ENCODE data around the gene SLC28A3. TPM values are rescaled to one million over a fixed set of nuclear protein-coding genes. Genes with fewer than 3 reads are reported as not detected.
"Not testable (repeated sequence)": the region's sequence is repeated elsewhere in the genome, so short reads cannot be mapped to it uniquely, and the experiment has no call there.

SLC28A3 gene
- total RNA-seq, 1 experiment from 2014 or later: not detected

GRCh38 chr9:84366683-84367082 lies 26.1 kb upstream of the SLC28A3 start (continued):
- TF ChIP-seq GRHL2 (CRISPR knock-in tag; IDR thresholded peaks at IDR 0.05; ENCODE audit: insufficient replicate concordance, severe bottlenecking) (no peak), NR3C1 (CRISPR knock-in tag; conservative IDR thresholded peaks at IDR 0.05; ENCODE audit: low read depth) (no peak), ZNF416 (CRISPR knock-in tag; IDR thresholded peaks at IDR 0.05) (no peak), ZNF138 (CRISPR knock-in tag; conservative IDR thresholded peaks at IDR 0.05) (no peak)

GRCh38 chr9:84364894-84365490 lies 24.4 kb upstream of the SLC28A3 start:
- H3K4me3 Mint-ChIP-seq; POLR2A ChIA-PET; H3K9me3 Mint-ChIP-seq; H3K4me1 Mint-ChIP-seq; H3K27ac Mint-ChIP-seq; CTCF ChIA-PET; DNase-seq (ENCODE audit: low spot score); ATAC-seq; H3K27me3 Mint-ChIP-seq (ENCODE audit: low read depth); H3K36me3 Mint-ChIP-seq: not testable (repeated sequence)

- no peak overlapping the region for H3K27ac Mint-ChIP-seq
- H3K9me3 Mint-ChIP-seq: peaks cover 8% of the 10 kb centered on the region
- ChIA-PET POLR2A (no interaction called here), CTCF (interaction anchor here (1.4 kb wide), 1 partner anchor 35 kb away, joined by 3 read pairs; no protein-coding TSS in a partner anchor)
- peaks cover 10% of the 10 kb centered on the region for H3K4me1 Mint-ChIP-seq
- H3K27me3 Mint-ChIP-seq (ENCODE audit: low read depth): no peaks in the 10 kb centered on the region
- ATAC-seq (no peak), DNase-seq (ENCODE audit: low spot score) (no peak)
- no peak overlapping the region for H3K4me3 Mint-ChIP-seq
- TF ChIP-seq TCF7 (CRISPR knock-in tag; IDR thresholded peaks at IDR 0.05; ENCODE audit: low read depth) (no peak), TEAD4 (CRISPR knock-in tag; IDR thresholded peaks at IDR 0.05) (no peak), GTF2I (CRISPR knock-in tag; conservative IDR thresholded peaks at IDR 0.05) (no peak), FOXK1 (CRISPR knock-in tag; IDR thresholded peaks at IDR 0.05) (no peak), TP53 (CRISPR knock-in tag; IDR thresholded peaks at IDR 0.05) (no peak), ATF6 (CRISPR knock-in tag; IDR thresholded peaks at IDR 0.05) (no peak), ZNF219 (CRISPR knock-in tag; IDR thresholded peaks at IDR 0.05; ENCODE audit: borderline replicate concordance) (no peak), NR2C2 (CRISPR knock-in tag; IDR thresholded peaks at IDR 0.05) (no peak), GRHL2 (CRISPR knock-in tag; IDR thresholded peaks at IDR 0.05; ENCODE audit: insufficient replicate concordance, severe bottlenecking) (no peak), KAT7 (CRISPR knock-in tag; IDR thresholded peaks at IDR 0.05; ENCODE audit: borderline replicate concordance) (no peak)
- no peaks in the 10 kb centered on the region for H3K36me3 Mint-ChIP-seq
Measured at GRCh38 chr9:84361645-84362044, 21.1 kb upstream of the SLC28A3 start.

GRCh38 chr9:84357275-84357674 lies 16.7 kb upstream of the SLC28A3 start:
- peaks cover 10% of the 10 kb centered on the region for H3K4me1 Mint-ChIP-seq
- DNase-seq (ENCODE audit: low spot score): no peak
- peaks cover 3% of the 10 kb centered on the region; the same call in 1 of the 2 replicates for H3K9me3 Mint-ChIP-seq
- H3K4me3 Mint-ChIP-seq: no peak overlapping the region
- no peak for ATAC-seq
- H3K27ac Mint-ChIP-seq: no peak overlapping the region
- POLR2A ChIA-PET: no interaction called here
- CTCF ChIA-PET: no interaction called here
- no peaks in the 10 kb centered on the region for H3K36me3 Mint-ChIP-seq
- TF ChIP-seq GABPB1 (CRISPR knock-in tag; IDR thresholded peaks at IDR 0.05) (no peak), ATF6 (CRISPR knock-in tag; IDR thresholded peaks at IDR 0.05) (no peak), ZNF317 (CRISPR knock-in tag; IDR thresholded peaks at IDR 0.05; ENCODE audit: borderline replicate concordance, low read depth) (no peak), ATF3 (CRISPR knock-in tag; conservative IDR thresholded peaks at IDR 0.05) (no peak), ZNF425 (CRISPR knock-in tag; conservative IDR thresholded peaks at IDR 0.05) (no peak)
- no peaks in the 10 kb centered on the region for H3K27me3 Mint-ChIP-seq (ENCODE audit: low read depth)

Measured in WTC11 (cell line).